ACC112 (cell line): Measurements from ENCODE around the gene CNN1.

Experiments
- H2AFZ ChIP-seq: fragments of 200-600 bp; sonication (generic); one replicate; pipeline ENCODE4 v1.6.0; 2017; ENCODE audit warnings: antibody characterized with exemption, low read length; ENCODE audit not compliant: unreplicated experiment
- H3K27ac ChIP-seq: fragments of 200-600 bp; sonication (generic); 2 replicates; pipeline ENCODE4 v1.5.1; 2014; ENCODE audit warnings: low read depth, mild to moderate bottlenecking, antibody characterized with exemption, low read length, moderate library complexity
- H3K27me3 ChIP-seq: fragments of 200-600 bp; sonication (generic); 2 replicates; pipeline ENCODE4 v1.6.1; 2014; ENCODE audit warnings: mild to moderate bottlenecking, antibody characterized with exemption, low read length, moderate library complexity, mixed read lengths; ENCODE audit not compliant: insufficient read depth
- H3K36me3 ChIP-seq: fragments of 200-600 bp; sonication (generic); 2 replicates; pipeline ENCODE4 v1.6.1; 2016; ENCODE audit warnings: mild to moderate bottlenecking, antibody characterized with exemption, low read length, moderate library complexity, mixed read lengths; ENCODE audit not compliant: insufficient read depth
- H3K4me1 ChIP-seq: fragments of 200-600 bp; sonication (generic); one replicate; pipeline ENCODE4 v1.6.1; 2016; ENCODE audit warnings: low read length, mixed read lengths; ENCODE audit not compliant: insufficient read depth, unreplicated experiment, control insufficient read depth
- H3K4me3 ChIP-seq: fragments of 200-600 bp; sonication (generic); 2 replicates; pipeline ENCODE4 v1.5.1; 2014; ENCODE audit warnings: mild to moderate bottlenecking, low read depth, low read length
- H3K79me2 ChIP-seq: fragments of 200-600 bp; sonication (generic); one replicate; pipeline ENCODE4 v1.6.0; 2016; ENCODE audit warnings: low read length; ENCODE audit not compliant: control insufficient read depth, unreplicated experiment, insufficient read depth

The CNN1 gene

DNA sequence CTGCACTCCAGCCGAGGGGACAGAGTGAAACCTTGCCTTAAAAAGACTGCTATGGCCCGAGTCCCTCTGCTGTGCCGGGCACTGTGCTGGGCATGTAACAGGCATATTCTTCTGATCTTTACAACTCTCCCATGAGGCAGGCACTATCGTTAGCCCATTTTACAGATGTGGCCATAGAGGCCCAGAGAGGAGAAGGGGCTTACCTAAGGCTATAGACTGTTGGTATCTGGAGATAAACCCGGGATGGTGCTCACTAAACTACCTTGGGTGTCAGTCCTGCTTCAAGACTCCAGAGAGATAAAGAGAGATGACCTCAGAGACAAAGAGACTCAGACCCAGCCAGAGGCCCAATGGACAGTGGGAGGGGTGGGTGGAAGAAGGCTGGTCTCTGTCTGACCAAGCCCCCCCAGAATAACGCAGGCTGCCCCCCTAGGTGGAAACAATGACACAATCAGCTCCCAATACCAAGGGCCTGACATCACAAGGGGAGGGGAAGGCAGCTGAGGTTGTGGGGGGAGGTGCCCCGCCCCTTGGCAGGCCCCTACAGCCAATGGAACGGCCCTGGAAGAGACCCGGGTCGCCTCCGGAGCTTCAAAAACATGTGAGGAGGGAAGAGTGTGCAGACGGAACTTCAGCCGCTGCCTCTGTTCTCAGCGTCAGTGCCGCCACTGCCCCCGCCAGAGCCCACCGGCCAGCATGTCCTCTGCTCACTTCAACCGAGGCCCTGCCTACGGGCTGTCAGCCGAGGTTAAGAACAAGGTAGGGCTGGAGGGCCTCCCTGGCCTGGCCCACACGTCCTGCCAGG is at the start of gene CNN1:
TSS of gene CNN1 (plus strand) at position 620 of the 805 bp plus-strand sequence. CDS start at position 697, 77 bp downstream.
- H3K4me1 ChIP-seq: peaks cover 8% of the 10 kb centered on the region
- peaks cover 8% of the 10 kb centered on the region; the same call in 1 of the 2 replicates for H3K27me3 ChIP-seq
- H3K27ac ChIP-seq: no peak within 1 kb of the TSS
- H3K36me3 ChIP-seq: no peaks in the 10 kb centered on the region
- no peaks in the 10 kb centered on the region for H3K79me2 ChIP-seq
- no peak within 1 kb of the TSS for H3K4me3 ChIP-seq
- no peak within 1 kb of the TSS for H2AFZ ChIP-seq

- Histone ChIP-seq H3K79me2 (no peaks in the 10 kb centered on the region), H2AFZ (no peak overlapping the region), H3K27ac (no peak overlapping the region), H3K4me3 (no peak overlapping the region), H3K27me3 (no peaks in the 10 kb centered on the region), H3K36me3 (no peaks in the 10 kb centered on the region), H3K4me1 (no peaks in the 10 kb centered on the region)
Measured at GRCh38 chr19:11489378-11489777, 49.3 kb upstream of the CNN1 start.

DNA sequence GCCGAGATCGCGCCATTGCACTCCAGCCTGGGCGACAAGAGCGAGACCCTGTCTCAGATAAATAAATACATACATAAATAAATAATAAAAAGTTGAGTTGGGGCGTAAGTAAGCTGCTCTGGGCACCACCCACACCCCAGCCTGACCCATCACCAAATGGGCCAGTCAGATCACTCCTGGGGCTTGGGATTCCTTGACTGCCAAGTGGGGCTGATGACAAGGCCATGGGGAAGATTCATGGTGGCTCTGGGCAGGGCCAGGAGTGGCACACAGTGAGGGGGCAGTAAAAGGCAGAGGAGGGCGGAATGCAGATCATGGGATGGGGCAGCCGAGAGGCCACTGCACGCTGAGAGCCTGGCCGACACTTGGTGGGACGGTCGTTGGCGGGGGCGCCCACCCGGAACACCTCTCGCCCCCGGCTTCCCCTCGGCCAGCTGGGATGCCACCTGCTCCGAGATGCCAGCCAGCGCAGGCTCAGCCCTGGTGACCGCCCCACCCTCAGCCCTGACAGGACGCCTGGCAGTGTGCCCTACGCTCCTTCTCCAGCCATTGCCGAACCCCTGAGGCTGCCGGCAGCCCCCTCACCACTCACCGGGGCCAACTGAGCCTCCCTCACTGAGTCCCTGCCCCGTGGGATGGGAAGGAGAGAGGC is 43.9 kb upstream of the CNN1 start:
- H3K36me3 ChIP-seq: no peaks in the 10 kb centered on the region
- H2AFZ ChIP-seq: no peak overlapping the region
- H3K4me1 ChIP-seq: no peaks in the 10 kb centered on the region
- H3K4me3 ChIP-seq: no peak overlapping the region
- H3K79me2 ChIP-seq: no peaks in the 10 kb centered on the region
- no peaks in the 10 kb centered on the region for H3K27me3 ChIP-seq
- H3K27ac ChIP-seq: no peak overlapping the region

DNA sequence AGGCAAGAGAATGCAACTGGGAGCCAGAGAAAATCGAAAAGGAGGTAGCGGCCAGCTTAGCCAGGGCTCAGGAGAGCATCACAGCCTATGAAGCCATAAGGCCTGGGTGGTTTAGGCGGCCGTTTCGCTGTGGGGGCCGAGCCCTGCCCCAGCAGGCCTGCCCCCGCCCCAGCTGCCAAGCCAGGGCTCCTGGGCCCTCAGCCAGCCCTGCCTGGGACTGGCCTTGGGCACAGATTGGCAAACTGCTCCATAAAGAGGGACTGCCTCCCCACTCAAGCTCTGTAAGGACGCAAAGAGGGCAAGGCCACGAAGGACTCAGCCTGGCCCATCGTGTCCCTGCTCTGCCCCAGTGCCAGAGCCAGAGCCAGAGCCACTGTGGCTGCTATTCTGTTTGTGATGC is 43.2 kb upstream of the CNN1 start:
- H3K4me3 ChIP-seq: no peak overlapping the region
- H2AFZ ChIP-seq: no peak overlapping the region
- no peaks in the 10 kb centered on the region for H3K79me2 ChIP-seq
- no peaks in the 10 kb centered on the region for H3K36me3 ChIP-seq
- no peaks in the 10 kb centered on the region for H3K4me1 ChIP-seq
- H3K27ac ChIP-seq: no peak overlapping the region
- H3K27me3 ChIP-seq: no peaks in the 10 kb centered on the region

DNA sequence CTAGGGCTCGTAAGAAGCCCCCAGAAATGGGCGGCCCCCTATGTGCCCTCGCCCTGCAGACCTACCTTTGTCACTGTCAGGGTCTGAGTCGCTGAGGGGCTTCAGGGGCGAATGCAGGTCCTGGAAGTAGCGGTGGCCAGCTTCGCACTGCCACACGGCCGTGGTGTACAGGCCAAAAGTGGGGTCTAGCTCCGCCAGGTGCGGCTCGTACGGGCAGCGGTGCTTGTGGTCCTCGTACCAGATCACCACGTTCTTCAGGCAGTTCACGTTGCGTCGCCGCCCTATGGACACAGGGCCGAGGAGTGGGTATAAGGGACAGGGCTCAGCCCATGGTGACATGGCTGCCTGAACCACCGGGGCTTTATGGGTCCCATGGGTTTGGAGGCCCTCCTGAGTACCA is 42.8 kb upstream of the CNN1 start:
- no peak overlapping the region for H2AFZ ChIP-seq

DNA sequence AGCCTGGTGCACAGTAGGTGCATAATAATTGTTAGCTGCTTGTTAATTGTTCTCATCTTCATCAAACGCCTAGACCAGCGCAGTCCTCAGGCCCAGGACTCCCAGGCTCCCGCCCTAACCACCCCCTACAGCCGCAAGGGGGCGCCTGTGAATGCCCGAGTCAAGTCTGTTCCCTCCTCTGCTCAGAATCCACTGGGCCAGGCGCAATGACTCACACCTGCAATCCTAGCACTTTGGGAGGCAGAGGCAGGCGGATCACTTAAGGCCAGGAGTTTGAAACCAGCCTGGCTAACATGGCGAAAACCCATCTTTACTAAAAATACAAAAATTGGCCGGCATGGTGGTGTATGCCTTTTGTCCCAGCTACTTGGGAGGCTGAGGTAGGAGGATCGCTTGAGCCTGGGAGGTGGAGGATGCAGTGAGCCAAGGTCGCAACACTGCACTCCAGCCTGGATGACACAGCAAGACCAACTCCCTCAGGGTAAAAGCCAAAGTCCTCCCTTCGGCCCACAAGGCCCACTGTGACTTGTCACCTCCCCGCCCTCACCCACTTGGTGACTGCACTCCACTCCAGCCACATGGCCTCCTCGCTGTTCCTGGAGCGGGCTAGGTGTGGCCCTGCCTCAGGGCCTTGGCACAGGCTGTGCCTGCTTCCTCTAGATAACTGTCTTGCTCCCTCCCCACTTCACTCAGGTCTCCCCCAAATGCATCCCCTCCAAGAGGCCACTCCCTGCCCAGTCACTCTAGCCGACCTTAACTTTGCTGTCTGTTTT is 42.1 kb upstream of the CNN1 start:
- no peaks in the 10 kb centered on the region for H3K36me3 ChIP-seq
- H3K4me1 ChIP-seq: no peaks in the 10 kb centered on the region
- H2AFZ ChIP-seq: no peak overlapping the region
- no peaks in the 10 kb centered on the region for H3K79me2 ChIP-seq
- H3K27me3 ChIP-seq: no peaks in the 10 kb centered on the region
- H3K27ac ChIP-seq: no peak overlapping the region
- no peak overlapping the region for H3K4me3 ChIP-seq

More for the DNA sequence above, 42.8 kb upstream of the CNN1 start:
- Histone ChIP-seq H3K4me3 (no peak overlapping the region), H3K27me3 (no peaks in the 10 kb centered on the region), H3K27ac (no peak overlapping the region), H3K79me2 (no peaks in the 10 kb centered on the region), H3K4me1 (no peaks in the 10 kb centered on the region), H3K36me3 (no peaks in the 10 kb centered on the region)

DNA sequence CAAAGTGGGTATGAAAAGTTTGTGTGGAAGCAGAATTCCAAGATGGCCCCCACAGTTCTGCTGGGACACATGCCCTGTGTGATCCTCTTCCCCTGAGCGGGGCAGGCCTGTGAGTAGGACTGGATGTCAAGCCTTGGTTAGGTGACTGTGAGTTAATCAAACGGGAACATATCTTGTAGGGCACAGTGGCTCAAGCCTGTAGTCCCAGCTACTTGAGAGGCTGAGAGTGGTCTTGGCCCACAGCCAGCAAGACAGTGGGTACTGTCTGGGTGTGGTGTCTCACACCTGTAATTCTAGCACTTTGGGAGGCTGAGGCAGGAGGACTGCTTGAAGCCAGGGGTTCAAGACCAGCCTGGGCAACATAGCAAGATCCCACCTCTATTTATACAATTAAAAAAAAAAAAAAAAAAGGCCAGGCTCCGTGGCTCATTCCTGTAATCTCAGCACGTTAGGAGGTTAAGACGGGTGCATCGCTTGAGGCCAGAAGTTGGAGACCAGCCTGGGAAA is 39.4 kb upstream of the CNN1 start:
- H3K36me3 ChIP-seq: no peaks in the 10 kb centered on the region
- H3K79me2 ChIP-seq: no peaks in the 10 kb centered on the region
- H3K4me3 ChIP-seq: no peak overlapping the region
- H3K4me1 ChIP-seq: no peaks in the 10 kb centered on the region
- H2AFZ ChIP-seq: no peak overlapping the region
- no peaks in the 10 kb centered on the region for H3K27me3 ChIP-seq
- no peak overlapping the region for H3K27ac ChIP-seq

GRCh38 chr19:11499890-11500420 is 38.7 kb upstream of the CNN1 start:
- Histone ChIP-seq H3K79me2 (peaks cover 3% of the 10 kb centered on the region), H3K4me3 (no peak overlapping the region), H3K4me1 (no peaks in the 10 kb centered on the region), H3K27ac (no peak overlapping the region), H2AFZ (no peak overlapping the region), H3K36me3 (no peaks in the 10 kb centered on the region), H3K27me3 (no peaks in the 10 kb centered on the region)

GRCh38 chr19:11504502-11505031 is 34.1 kb upstream of the CNN1 start:
- 0 out of 2 replicates have a peak overlapping the region, but pooled peaks have one; percentile 19 for H3K27ac ChIP-seq
- H3K36me3 ChIP-seq: no peaks in the 10 kb centered on the region
- H2AFZ ChIP-seq: no peak overlapping the region

GRCh38 chr19:11505032-11505503 is 33.6 kb upstream of the CNN1 start:
- Histone ChIP-seq H3K36me3 (no peaks in the 10 kb centered on the region), H3K4me1 (no peaks in the 10 kb centered on the region), H3K4me3 (peak overlapping the region; percentile 92), H3K27ac (peak overlapping the region; percentile 86), H2AFZ (peak overlapping the region; percentile 94), H3K27me3 (no peaks in the 10 kb centered on the region), H3K79me2 (peaks cover 3% of the 10 kb centered on the region)

More at GRCh38 chr19:11504502-11505031, 34.1 kb upstream of the CNN1 start:
- Histone ChIP-seq H3K79me2 (peaks cover 3% of the 10 kb centered on the region), H3K4me3 (peak overlapping the region; percentile 92), H3K27me3 (no peaks in the 10 kb centered on the region), H3K4me1 (no peaks in the 10 kb centered on the region)
